IPS-18c (cell line): ENCODE measurements around the gene AANAT.

Experiments
- H3K4me3 ChIP-seq: 2 replicates; pipeline ENCODE4 v1.7.0; 2013; ENCODE audit warnings: low read depth, mild to moderate bottlenecking, low read length, moderate library complexity; ENCODE audit not compliant: insufficient read depth
- H3K9me3 ChIP-seq: one replicate; pipeline ENCODE4 v1.6.1; 2013; ENCODE audit warnings: mild to moderate bottlenecking, low read length, moderate library complexity; ENCODE audit not compliant: control insufficient read depth, insufficient read depth

The AANAT gene

GRCh38 chr17:76439314-76439928, 28.0 kb upstream of the AANAT start:
- no peaks in the 10 kb centered on the region for H3K9me3 ChIP-seq
- no peak overlapping the region for H3K4me3 ChIP-seq

GRCh38 chr17:76440751-76441362, 26.5 kb upstream of the AANAT start:
- H3K9me3 ChIP-seq: no peaks in the 10 kb centered on the region
- H3K4me3 ChIP-seq: no peak overlapping the region

GRCh38 chr17:76441686-76442340, 25.6 kb upstream of the AANAT start:
- H3K9me3 ChIP-seq: no peaks in the 10 kb centered on the region
- no peak overlapping the region for H3K4me3 ChIP-seq

- H3K9me3 ChIP-seq: no peaks in the 10 kb centered on the region
- H3K4me3 ChIP-seq: no peak overlapping the region
These were observed 24.8 kb upstream of the AANAT start for GRCh38 chr17:76442341-76443338.

- Histone ChIP-seq H3K9me3 (no peaks in the 10 kb centered on the region), H3K4me3 (no peak overlapping the region)
These were observed 22.7 kb upstream of the AANAT start for GRCh38 chr17:76444518-76445311.

DNA sequence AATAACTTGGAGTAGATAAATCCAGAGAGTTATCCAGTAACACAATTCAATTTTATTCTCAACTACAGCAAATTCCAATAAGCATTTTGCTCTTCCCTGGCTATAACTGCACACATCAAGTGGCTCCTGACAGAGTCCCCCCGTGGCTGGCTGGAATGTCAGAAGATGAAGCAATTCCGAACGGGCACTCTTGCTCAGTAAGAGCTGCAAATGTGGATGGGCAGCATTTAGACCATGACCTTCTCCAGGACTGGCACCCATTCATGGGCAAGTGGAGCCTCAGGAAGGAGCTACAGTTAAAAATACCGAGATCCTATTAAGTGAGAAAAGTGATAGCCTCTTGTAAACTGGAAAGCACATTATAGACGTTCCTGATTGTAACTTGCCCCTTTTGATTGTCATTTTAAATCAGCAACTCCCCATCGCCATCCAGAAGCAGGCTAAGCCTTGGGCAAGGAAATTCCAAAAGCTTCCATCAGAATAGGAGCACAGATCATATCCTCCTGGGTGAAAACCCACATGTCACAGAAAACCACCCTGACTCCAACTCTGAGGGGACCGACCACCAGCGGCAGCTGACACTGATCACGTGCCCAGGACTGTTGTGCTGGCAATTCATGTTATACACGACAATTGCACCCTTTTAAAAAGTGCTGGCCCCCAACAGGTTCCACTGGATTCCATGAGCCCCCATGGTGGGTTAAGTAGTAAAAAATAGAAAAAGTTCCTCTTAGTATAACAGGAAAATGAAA, 21.5 kb upstream of the AANAT start:
- 0 out of 2 replicates have a peak overlapping the region, but pooled peaks have one; percentile 2 for H3K4me3 ChIP-seq
- no peaks in the 10 kb centered on the region for H3K9me3 ChIP-seq

DNA sequence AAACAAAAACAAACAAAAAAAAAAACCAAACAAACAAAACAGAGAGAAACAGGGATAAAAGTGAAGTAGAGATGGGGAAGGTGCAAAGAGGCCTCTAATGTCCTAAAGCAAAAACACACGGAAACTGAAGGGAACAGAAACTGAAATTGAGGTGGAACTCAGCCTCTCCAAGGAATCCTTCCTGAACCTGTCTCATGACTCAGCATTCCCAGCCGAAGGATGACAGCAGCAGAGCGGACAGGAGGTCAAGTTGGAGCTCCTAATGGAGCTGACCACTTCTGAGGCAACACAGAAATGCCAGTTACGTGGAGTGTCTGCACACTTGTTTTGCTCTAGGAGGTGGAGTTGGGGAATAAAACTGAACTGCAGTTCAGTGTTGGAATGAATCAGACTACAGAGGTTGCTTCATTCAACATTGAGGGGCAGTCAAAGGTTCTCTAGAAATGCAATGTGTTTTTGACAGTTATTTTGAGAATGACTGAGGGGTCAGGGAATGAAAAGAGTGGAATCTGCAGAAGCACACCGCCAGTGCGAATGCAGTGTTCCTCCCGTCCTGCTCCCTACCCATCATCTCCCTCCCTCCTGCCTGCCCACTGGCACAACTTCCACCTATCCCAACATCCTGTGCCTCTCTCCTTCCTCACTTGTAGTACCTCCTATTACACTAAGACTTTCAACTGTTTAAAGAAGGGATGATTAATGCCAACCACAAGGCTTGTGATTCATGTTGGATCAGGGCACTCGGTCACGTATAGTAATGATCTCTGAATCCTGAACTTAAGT, 20.8 kb upstream of the AANAT start:
- no peak overlapping the region for H3K4me3 ChIP-seq
- H3K9me3 ChIP-seq: no peaks in the 10 kb centered on the region

- no peaks in the 10 kb centered on the region for H3K9me3 ChIP-seq
- H3K4me3 ChIP-seq: no peak overlapping the region
These were observed 19.3 kb upstream of the AANAT start for GRCh38 chr17:76447931-76448652.

DNA sequence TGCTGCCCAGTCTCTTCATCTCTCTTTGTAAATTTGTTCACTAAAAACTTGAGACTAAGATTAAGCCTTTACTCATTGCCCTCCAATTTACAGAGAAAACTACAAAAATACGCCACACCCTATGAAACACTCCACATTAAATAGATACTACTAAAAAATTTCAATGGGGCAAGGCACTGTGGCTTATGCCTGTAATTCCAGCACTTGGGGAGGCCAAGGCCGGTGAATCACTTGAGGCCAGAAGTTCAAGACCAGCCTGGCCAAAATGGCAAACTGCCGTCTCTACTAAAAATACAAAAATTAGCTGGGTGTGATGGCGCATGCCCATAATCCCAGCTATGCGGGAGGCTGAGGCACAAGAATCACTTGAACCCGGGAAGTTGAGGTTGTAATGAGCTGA, 18.3 kb upstream of the AANAT start:
- Histone ChIP-seq H3K4me3 (no peak overlapping the region), H3K9me3 (no peaks in the 10 kb centered on the region)

GRCh38 chr17:76451506-76451905, 15.9 kb upstream of the AANAT start:
- Histone ChIP-seq H3K4me3 (peak overlapping the region; percentile 95; the same call in 1 of the 2 replicates), H3K9me3 (no peaks in the 10 kb centered on the region)

DNA sequence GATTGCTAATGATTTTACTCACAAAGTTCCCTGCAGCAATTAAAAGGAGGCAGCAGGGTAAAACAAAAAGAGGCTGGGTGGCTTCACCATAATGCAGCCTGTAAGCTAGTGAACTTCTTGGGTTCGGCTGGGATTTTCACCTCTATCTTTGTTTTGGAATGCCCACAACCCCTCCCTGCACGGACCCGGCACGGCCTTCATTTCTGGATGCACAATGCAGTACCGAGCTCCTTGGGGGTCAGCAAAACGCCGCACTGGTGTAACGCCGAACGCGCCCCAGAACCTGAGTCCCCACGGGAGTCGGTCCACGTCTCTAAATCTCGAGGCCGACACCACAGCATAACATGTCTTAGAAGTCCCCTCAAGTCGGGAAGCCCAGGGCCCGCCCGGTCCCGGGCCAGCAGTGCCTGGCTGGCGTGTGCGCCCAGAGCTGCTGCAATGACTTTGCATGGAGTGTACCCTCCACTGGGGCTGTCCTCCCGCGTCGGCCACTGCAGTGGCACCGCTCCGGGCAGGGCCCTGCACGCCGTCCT, 15.2 kb upstream of the AANAT start:
- no peaks in the 10 kb centered on the region for H3K9me3 ChIP-seq
- H3K4me3 ChIP-seq: peak overlapping the region; percentile 95

GRCh38 chr17:76452660-76453430, 14.6 kb upstream of the AANAT start, which contains the start of gene UBE2O:
Gene UBE2O, minus strand, starts transcription at chr17:76453152. Its CDS starts 11 bp downstream, at chr17:76453141.
- Histone ChIP-seq H3K9me3 (no peaks in the 10 kb centered on the region), H3K4me3 (peak within 1 kb of the TSS; percentile 95)

- Histone ChIP-seq H3K9me3 (no peaks in the 10 kb centered on the region), H3K4me3 (no peak overlapping the region)
These were observed 14.0 kb upstream of the AANAT start for GRCh38 chr17:76453431-76453743.
